Osteoblast (primary cell): ENCODE results near the gene SOD2. TPM values are rescaled to one million over a fixed set of nuclear protein-coding genes. Genes with fewer than 3 reads are reported as not detected.
"Not testable (repeated sequence)": the region's sequence is repeated elsewhere in the genome, so short reads cannot be mapped to it uniquely, and the experiment has no call there.

Source experiments
- DNase-seq: peaks from one replicate; pipeline ENCODE4 v3.0.0; 2011; ENCODE audit warnings: low spot score, mixed read lengths; ENCODE audit not compliant: insufficient read length; ENCODE audit errors: missing footprints
- H2AFZ ChIP-seq: 2 replicates; pipeline ENCODE4 v1.6.0; 2011; ENCODE audit warnings: mild to moderate bottlenecking, low read length
- H3K27ac ChIP-seq: 2 replicates; pipeline ENCODE4 v1.5.1; 2011; ENCODE audit warnings: mild to moderate bottlenecking, low read depth, low read length, moderate library complexity
- H3K27me3 ChIP-seq: 2 replicates; pipeline ENCODE4 v1.6.0; 2012; ENCODE audit warnings: mild to moderate bottlenecking, control low read depth, inconsistent platforms, low read length, moderate library complexity; ENCODE audit not compliant: insufficient read depth
- H3K36me3 ChIP-seq: 2 replicates; pipeline ENCODE4 v1.5.1; 2011; ENCODE audit warnings: mild to moderate bottlenecking, low read length, control low read depth, moderate library complexity; ENCODE audit not compliant: insufficient read depth
- H3K4me1 ChIP-seq: 2 replicates; pipeline ENCODE4 v1.5.1; 2011; ENCODE audit warnings: mild to moderate bottlenecking, low read length, control low read depth, moderate library complexity; ENCODE audit not compliant: insufficient read depth
- H3K4me2 ChIP-seq: 2 replicates; pipeline ENCODE4 v1.6.0; 2011; ENCODE audit warnings: mild to moderate bottlenecking, low read length; ENCODE audit not compliant: insufficient read depth
- H3K4me3 ChIP-seq: fragments of 200-600 bp; sonication (generic); 3 replicates; pipeline ENCODE4 v1.5.1; 2012; ENCODE audit warnings: mild to moderate bottlenecking, low read length, inconsistent platforms; ENCODE audit not compliant: insufficient read depth
- H3K79me2 ChIP-seq: 2 replicates; pipeline ENCODE4 v1.6.0; 2012; ENCODE audit warnings: mild to moderate bottlenecking, low read length, control low read depth, inconsistent platforms; ENCODE audit not compliant: insufficient read depth
- H3K9me3 ChIP-seq: 2 replicates; pipeline ENCODE4 v1.5.1; 2011; ENCODE audit warnings: low read depth, low read length, control low read depth
- H4K20me1 ChIP-seq: 2 replicates; pipeline ENCODE4 v1.6.0; 2012; ENCODE audit warnings: mild to moderate bottlenecking, low read length, control low read depth; ENCODE audit not compliant: insufficient read depth
- CTCF ChIP-seq: IDR thresholded peaks from 2 replicates; pipeline ENCODE4 v1.5.1; 2011; ENCODE audit warnings: mild to moderate bottlenecking, low read depth, low read length, moderate library complexity; ENCODE audit errors: extremely low read depth
- total RNA-seq: library from RNA; depleted of rRNA; stranded (reverse); fragments of >200 nt; gene quantifications from 2 replicates; pipeline ENCODE4 v1.2.3, GENCODE V29; 2012

The SOD2 gene
- total RNA-seq, 1 donor = 544 TPM

GRCh38 chr6:159692303-159693127 lies 526 bp downstream of the SOD2 start:
- H3K79me2 ChIP-seq = peaks cover 50% of the 10 kb centered on the region
- H3K36me3 ChIP-seq = peaks cover 8% of the 10 kb centered on the region
- H3K4me2 ChIP-seq = peak overlapping the region; percentile 84
- H3K4me3 ChIP-seq = peak overlapping the region; percentile 85
- TF ChIP-seq CTCF = no peak
- DNase-seq = peak; percentile 93
- peaks cover 22% of the 10 kb centered on the region for H3K4me1 ChIP-seq
- H3K27me3 ChIP-seq = no peaks in the 10 kb centered on the region
- H2AFZ ChIP-seq = peak overlapping the region; percentile 83
- peak overlapping the region; percentile 71 for H3K27ac ChIP-seq
- H4K20me1 ChIP-seq = peaks cover 5% of the 10 kb centered on the region
- no peaks in the 10 kb centered on the region for H3K9me3 ChIP-seq

GRCh38 chr6:159691963-159692287 lies 1.1 kb downstream of the SOD2 start:
- Histone ChIP-seq H3K4me2 (peak overlapping the region; percentile 84), H3K27me3 (no peaks in the 10 kb centered on the region), H3K36me3 (peaks cover 13% of the 10 kb centered on the region), H4K20me1 (peaks cover 5% of the 10 kb centered on the region), H3K9me3 (no peaks in the 10 kb centered on the region), H2AFZ (peak overlapping the region; percentile 83), H3K4me3 (peak overlapping the region; percentile 85), H3K4me1 (peaks cover 22% of the 10 kb centered on the region), H3K79me2 (peaks cover 55% of the 10 kb centered on the region), H3K27ac (peak overlapping the region; percentile 71)
- TF ChIP-seq CTCF = no peak
- DNase-seq = peak; percentile 78

GRCh38 chr6:159691133-159691962 lies 1.7 kb downstream of the SOD2 start:
- peak overlapping the region; percentile 84 for H3K4me2 ChIP-seq
- H3K36me3 ChIP-seq = peaks cover 19% of the 10 kb centered on the region
- no peaks in the 10 kb centered on the region for H3K27me3 ChIP-seq
- H3K9me3 ChIP-seq = no peaks in the 10 kb centered on the region
- peak overlapping the region; percentile 85 for H3K4me3 ChIP-seq
- peak overlapping the region; percentile 71 for H3K27ac ChIP-seq
- peaks cover 59% of the 10 kb centered on the region for H3K79me2 ChIP-seq
- H4K20me1 ChIP-seq = peaks cover 5% of the 10 kb centered on the region
- peak overlapping the region; percentile 83 for H2AFZ ChIP-seq
- DNase-seq = peak; percentile 90
- peaks cover 22% of the 10 kb centered on the region for H3K4me1 ChIP-seq
- TF ChIP-seq CTCF = peak; percentile 88

- H3K4me2 ChIP-seq, H4K20me1 ChIP-seq, H3K4me3 ChIP-seq, H3K27me3 ChIP-seq, H2AFZ ChIP-seq, H3K9me3 ChIP-seq, DNase-seq: not testable (repeated sequence)
- H3K36me3 ChIP-seq = peaks cover 25% of the 10 kb centered on the region
- peaks cover 59% of the 10 kb centered on the region for H3K79me2 ChIP-seq
- H3K27ac ChIP-seq = peak overlapping the region; percentile 71
- H3K4me1 ChIP-seq = peaks cover 22% of the 10 kb centered on the region
Observed at GRCh38 chr6:159690135-159690534, 2.9 kb downstream of the SOD2 start.
